Tibial artery (tissue), 4 donors: ENCODE data around the gene YTHDC2.

Experiments
- DNase-seq, 2 donors: peaks; one replicate each; pipeline ENCODE4 v3.0.0-alpha.2; 2019
- H3K27ac ChIP-seq, 2 donors: fragments of 200-600 bp; sonication (generic) in 1 of 2; 1 replicate in 1 of 2; 2 replicates in 1 of 2; pipeline ENCODE4 v1.5.1; 2018 to 2019; ENCODE audit warnings: mild to moderate bottlenecking in 1 of 2
- H3K27me3 ChIP-seq, 2 donors: fragments of 200-600 bp; sonication (generic) in 1 of 2; one replicate each; pipeline versions ENCODE4 v1.5.1 to v1.6.0; 2016 to 2019
- H3K36me3 ChIP-seq, 3 donors: fragments of 200-600 bp; sonication (generic) in 2 of 3; one replicate each; pipeline ENCODE4 v1.5.1; 2016 to 2019; ENCODE audit warnings: mild to moderate bottlenecking in 2 of 3
- H3K4me1 ChIP-seq, 4 donors: fragments of 200-600 bp; sonication (generic) in 2 of 4; 1 replicate in 3 of 4; 2 replicates in 1 of 4; pipeline ENCODE4 v1.5.1; 2016 to 2019
- H3K4me3 ChIP-seq, 2 donors: fragments of 200-600 bp; sonication (generic) in 1 of 2; 1 replicate in 1 of 2; 2 replicates in 1 of 2; pipeline ENCODE4 v1.5.1; 2018 to 2019; ENCODE audit warnings: mild to moderate bottlenecking in 2 of 2
- H3K9me3 ChIP-seq, 3 donors: fragments of 200-600 bp; sonication (generic) in 1 of 3; one replicate each; pipeline ENCODE4 v1.5.1; 2016 to 2019
- intact Hi-C: fragments of 100-400 bp; cut with DNase I; formaldehyde crosslinking; loops from one replicate; pipeline ENCODE4 v1.15.0; 2023; ENCODE audit warnings: low total_unique reads
- TF ChIP-seq, protein P1 (sequence below), 2 experiments: fragments of 200-600 bp in 1 of 2; fragments of 450-650 bp in 1 of 2; IDR thresholded peaks; one replicate each; pipeline ENCODE4 v1.5.1; 2017 to 2019; ENCODE audit warnings: antibody characterized with exemption in 2 of 2, mild to moderate bottlenecking in 1 of 2, moderate library complexity in 1 of 2

YTHDC2 gene

DNA sequence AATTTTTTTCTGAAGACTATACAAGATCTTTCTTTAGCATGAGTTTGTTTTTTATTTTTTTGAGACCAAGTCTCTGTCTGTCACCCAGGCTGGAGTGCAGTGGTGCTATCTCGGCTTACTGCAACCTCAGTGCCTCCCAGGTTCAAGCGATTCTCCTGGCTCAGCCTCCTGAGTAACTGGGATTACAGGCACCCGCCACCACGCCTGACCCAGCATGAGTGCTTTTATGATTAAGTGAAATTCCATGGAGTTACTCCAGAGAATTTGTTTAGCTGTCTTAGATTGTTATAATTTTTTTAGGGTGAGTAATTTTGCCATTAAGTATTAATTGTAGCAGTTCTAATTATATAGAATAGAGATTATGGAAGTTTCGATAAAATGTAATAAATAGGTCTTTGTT is 14.3 kb downstream of the YTHDC2 start:
- no peak for DNase-seq

DNA sequence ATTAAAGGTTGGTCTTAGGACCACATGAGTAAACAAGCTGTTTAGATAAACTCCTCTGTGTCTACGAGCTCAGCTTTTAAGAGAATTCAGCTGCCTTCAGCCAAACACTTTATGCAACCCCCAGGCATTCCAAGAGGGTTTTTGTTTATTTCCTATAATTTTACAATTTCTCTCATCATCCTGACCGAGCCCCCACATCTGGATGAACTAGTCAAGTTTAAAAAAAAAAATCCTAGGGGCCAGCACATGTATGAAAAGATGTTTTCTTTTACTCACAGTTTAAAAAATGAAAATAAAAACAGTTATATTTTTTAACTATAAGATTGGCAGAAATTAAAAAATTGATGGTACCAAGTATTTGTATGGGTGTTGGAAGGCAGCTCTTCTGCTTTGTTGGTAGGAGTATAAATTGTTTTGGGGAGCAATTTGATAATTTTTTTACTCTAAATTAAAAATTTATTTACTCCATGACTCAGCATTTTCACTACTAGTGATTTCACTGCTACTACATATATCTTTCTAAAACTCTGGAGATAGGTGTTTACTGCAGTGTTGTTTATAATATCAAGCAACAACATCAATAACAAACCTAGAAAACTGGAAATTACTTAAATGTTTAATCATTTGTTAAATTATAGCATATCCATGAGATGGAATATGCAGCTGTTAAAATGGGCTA is 18.1 kb downstream of the YTHDC2 start:
- intact Hi-C loops = no loop called here
- H3K27ac ChIP-seq = no peak overlapping the region
- H3K27me3 ChIP-seq = no peaks in the 10 kb centered on the region
- TF ChIP-seq, protein P1, sequence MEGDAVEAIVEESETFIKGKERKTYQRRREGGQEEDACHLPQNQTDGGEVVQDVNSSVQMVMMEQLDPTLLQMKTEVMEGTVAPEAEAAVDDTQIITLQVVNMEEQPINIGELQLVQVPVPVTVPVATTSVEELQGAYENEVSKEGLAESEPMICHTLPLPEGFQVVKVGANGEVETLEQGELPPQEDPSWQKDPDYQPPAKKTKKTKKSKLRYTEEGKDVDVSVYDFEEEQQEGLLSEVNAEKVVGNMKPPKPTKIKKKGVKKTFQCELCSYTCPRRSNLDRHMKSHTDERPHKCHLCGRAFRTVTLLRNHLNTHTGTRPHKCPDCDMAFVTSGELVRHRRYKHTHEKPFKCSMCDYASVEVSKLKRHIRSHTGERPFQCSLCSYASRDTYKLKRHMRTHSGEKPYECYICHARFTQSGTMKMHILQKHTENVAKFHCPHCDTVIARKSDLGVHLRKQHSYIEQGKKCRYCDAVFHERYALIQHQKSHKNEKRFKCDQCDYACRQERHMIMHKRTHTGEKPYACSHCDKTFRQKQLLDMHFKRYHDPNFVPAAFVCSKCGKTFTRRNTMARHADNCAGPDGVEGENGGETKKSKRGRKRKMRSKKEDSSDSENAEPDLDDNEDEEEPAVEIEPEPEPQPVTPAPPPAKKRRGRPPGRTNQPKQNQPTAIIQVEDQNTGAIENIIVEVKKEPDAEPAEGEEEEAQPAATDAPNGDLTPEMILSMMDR (IDR thresholded peaks at IDR 0.05) = no peak
- H3K9me3 ChIP-seq = peaks cover 0 to 6% (median 5%) of the 10 kb centered on the region in 3 donors
- peaks cover 26 to 45% (median 33%) of the 10 kb centered on the region in 3 donors for H3K36me3 ChIP-seq
- no peaks in the 10 kb centered on the region for H3K4me1 ChIP-seq
- DNase-seq = no peak
- H3K4me3 ChIP-seq = no peak overlapping the region

More for the DNA sequence above, 14.3 kb downstream of the YTHDC2 start:
- TF ChIP-seq, protein P1 (IDR thresholded peaks at IDR 0.05) = no peak
- peaks cover 0 to 6% (median 5%) of the 10 kb centered on the region in 3 donors for H3K9me3 ChIP-seq
- peaks cover 0 to 9% (median 0%) of the 10 kb centered on the region in 4 donors for H3K4me1 ChIP-seq
- no peaks in the 10 kb centered on the region for H3K27me3 ChIP-seq
- H3K27ac ChIP-seq = no peak overlapping the region
- H3K36me3 ChIP-seq = peaks cover 10 to 12% (median 11%) of the 10 kb centered on the region in 3 donors
- H3K4me3 ChIP-seq = no peak overlapping the region
- intact Hi-C loops = no loop called here

DNA sequence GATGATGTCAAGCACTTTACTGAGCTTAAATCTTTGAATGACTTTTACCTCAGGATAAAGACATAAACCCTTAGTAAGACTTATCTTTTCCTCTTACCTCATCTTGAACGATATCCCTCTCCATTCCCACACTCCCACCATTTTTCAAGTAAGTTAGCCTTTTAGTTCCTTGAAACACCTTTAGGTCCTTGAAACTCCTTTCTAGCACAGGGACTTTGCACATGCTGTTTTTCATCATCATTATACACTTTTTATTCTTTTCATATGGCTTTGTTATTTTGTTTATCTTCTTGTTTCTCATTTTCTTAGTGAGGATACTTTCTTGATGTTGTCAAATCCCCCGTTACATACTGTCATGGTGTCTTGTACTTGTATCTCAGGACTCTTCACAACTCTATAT is 24.8 kb downstream of the YTHDC2 start:
- H3K27ac ChIP-seq = no peak overlapping the region
- no peak for DNase-seq
- intact Hi-C loops = no loop called here
- no peaks in the 10 kb centered on the region for H3K4me1 ChIP-seq
- H3K9me3 ChIP-seq = no peaks in the 10 kb centered on the region
- H3K27me3 ChIP-seq = no peaks in the 10 kb centered on the region
- H3K4me3 ChIP-seq = no peak overlapping the region
- TF ChIP-seq, protein P1 (IDR thresholded peaks at IDR 0.05) = no peak
- peaks cover 24 to 44% (median 33%) of the 10 kb centered on the region in 3 donors for H3K36me3 ChIP-seq

DNA sequence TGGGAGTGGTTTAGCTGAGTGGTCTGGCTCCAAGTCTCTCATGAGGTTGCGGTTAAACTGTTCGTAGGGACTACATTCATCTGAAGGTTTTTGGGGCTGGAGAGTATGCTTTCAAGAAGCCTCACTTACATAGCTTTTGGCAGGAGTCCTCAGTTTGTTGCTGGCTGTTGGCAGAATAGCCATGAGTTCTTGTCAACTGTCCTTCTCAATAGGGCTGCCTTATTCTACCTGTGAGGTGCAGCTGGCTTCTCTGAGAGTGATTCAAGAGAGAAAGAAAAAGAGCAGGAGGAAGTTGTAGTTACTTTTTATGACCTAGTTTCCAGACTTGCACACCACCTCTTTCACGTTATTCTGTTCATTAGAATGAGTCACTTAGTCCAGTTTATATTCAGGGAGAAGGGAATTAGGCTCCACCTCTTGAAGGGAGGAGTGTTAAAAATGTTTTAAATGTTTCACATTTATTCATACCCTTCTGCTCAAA is 33.2 kb downstream of the YTHDC2 start:
- DNase-seq = no peak
- TF ChIP-seq, protein P1 (IDR thresholded peaks at IDR 0.05) = no peak
- Histone ChIP-seq H3K36me3 (peaks cover 21 to 43% (median 35%) of the 10 kb centered on the region in 3 donors), H3K27me3 (no peaks in the 10 kb centered on the region), H3K4me3 (no peak overlapping the region), H3K9me3 (no peaks in the 10 kb centered on the region), H3K4me1 (peaks cover 0 to 10% (median 0%) of the 10 kb centered on the region in 4 donors), H3K27ac (no peak overlapping the region)
- intact Hi-C loops = no loop called here

DNA sequence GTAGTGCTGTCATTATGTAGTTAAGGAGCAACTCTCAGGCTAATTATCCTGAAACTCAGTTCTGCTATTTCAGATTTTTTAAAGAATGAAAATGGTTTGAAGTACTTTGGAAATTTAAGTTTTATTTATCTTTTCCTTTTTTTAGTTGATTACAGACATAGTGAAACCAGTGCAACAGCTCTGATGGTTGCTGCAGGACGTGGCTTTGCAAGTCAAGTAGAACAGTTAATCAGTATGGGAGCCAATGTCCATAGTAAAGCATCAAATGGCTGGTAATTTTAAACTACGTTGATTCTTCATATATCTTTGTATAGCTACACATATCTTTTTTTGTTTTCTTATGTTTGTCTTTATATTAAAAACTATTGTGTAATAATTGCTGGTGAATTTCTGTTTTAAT is 34.9 kb downstream of the YTHDC2 start:
- Histone ChIP-seq H3K4me1 (peaks cover 0 to 10% (median 0%) of the 10 kb centered on the region in 4 donors), H3K9me3 (no peaks in the 10 kb centered on the region), H3K36me3 (peaks cover 33 to 51% (median 43%) of the 10 kb centered on the region in 3 donors), H3K27ac (no peak overlapping the region), H3K4me3 (no peak overlapping the region), H3K27me3 (no peaks in the 10 kb centered on the region)
- intact Hi-C loops = no loop called here
- TF ChIP-seq, protein P1 (IDR thresholded peaks at IDR 0.05) = no peak
- DNase-seq = no peak
